Osteoblast (primary cell): Measurements from ENCODE around the gene SFTPA1. TPM values are rescaled to one million over a fixed set of nuclear protein-coding genes. Genes with fewer than 3 reads are reported as not detected.
A peak's percentile ranks its signal among the peaks of the same experiment; 100 is the strongest.
"Not testable (repeated sequence)": the region's sequence is repeated elsewhere in the genome, so short reads cannot be mapped to it uniquely, and the experiment has no call there.

Experiments
- DNase-seq: peaks from one replicate; pipeline ENCODE4 v3.0.0; 2011; ENCODE audit warnings: low spot score, mixed read lengths; ENCODE audit not compliant: insufficient read length; ENCODE audit errors: missing footprints
- H2AFZ ChIP-seq: 2 replicates; pipeline ENCODE4 v1.6.0; 2011; ENCODE audit warnings: mild to moderate bottlenecking, low read length
- H3K27ac ChIP-seq: 2 replicates; pipeline ENCODE4 v1.5.1; 2011; ENCODE audit warnings: mild to moderate bottlenecking, low read depth, low read length, moderate library complexity
- H3K27me3 ChIP-seq: 2 replicates; pipeline ENCODE4 v1.6.0; 2012; ENCODE audit warnings: mild to moderate bottlenecking, control low read depth, inconsistent platforms, low read length, moderate library complexity; ENCODE audit not compliant: insufficient read depth
- H3K36me3 ChIP-seq: 2 replicates; pipeline ENCODE4 v1.5.1; 2011; ENCODE audit warnings: mild to moderate bottlenecking, low read length, control low read depth, moderate library complexity; ENCODE audit not compliant: insufficient read depth
- H3K4me1 ChIP-seq: 2 replicates; pipeline ENCODE4 v1.5.1; 2011; ENCODE audit warnings: mild to moderate bottlenecking, low read length, control low read depth, moderate library complexity; ENCODE audit not compliant: insufficient read depth
- H3K4me2 ChIP-seq: 2 replicates; pipeline ENCODE4 v1.6.0; 2011; ENCODE audit warnings: mild to moderate bottlenecking, low read length; ENCODE audit not compliant: insufficient read depth
- H3K4me3 ChIP-seq: fragments of 200-600 bp; sonication (generic); 3 replicates; pipeline ENCODE4 v1.5.1; 2012; ENCODE audit warnings: mild to moderate bottlenecking, low read length, inconsistent platforms; ENCODE audit not compliant: insufficient read depth
- H3K79me2 ChIP-seq: 2 replicates; pipeline ENCODE4 v1.6.0; 2012; ENCODE audit warnings: mild to moderate bottlenecking, low read length, control low read depth, inconsistent platforms; ENCODE audit not compliant: insufficient read depth
- H3K9me3 ChIP-seq: 2 replicates; pipeline ENCODE4 v1.5.1; 2011; ENCODE audit warnings: low read depth, low read length, control low read depth
- H4K20me1 ChIP-seq: 2 replicates; pipeline ENCODE4 v1.6.0; 2012; ENCODE audit warnings: mild to moderate bottlenecking, low read length, control low read depth; ENCODE audit not compliant: insufficient read depth
- total RNA-seq: library from RNA; depleted of rRNA; stranded (reverse); fragments of >200 nt; gene quantifications from 2 replicates; pipeline ENCODE4 v1.2.3, GENCODE V29; 2012
- TF ChIP-seq, protein P1 (sequence below): IDR thresholded peaks from 2 replicates; pipeline ENCODE4 v1.5.1; 2011; ENCODE audit warnings: mild to moderate bottlenecking, low read depth, low read length, moderate library complexity; ENCODE audit errors: extremely low read depth

SFTPA1 gene
- total RNA-seq, 1 donor: not detected

DNA sequence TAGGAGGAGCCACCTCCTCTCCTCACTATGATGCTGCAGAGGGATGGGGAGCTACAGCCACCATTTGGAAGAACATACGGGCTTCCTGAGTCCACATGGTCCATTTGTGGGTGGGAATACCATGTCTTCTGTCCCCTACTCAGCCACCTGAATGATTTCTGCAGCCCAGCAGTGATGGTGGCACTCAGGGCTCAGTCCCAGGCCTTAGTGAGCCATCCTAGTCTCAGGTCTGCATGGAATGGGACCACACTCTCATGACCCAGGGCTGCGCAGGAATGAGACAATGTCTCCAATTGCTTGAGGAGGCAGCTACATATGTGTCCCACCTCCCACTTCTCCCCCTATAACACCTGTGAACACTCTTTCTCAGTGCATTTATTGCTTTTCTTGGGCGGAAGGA lies 4.8 kb downstream of the SFTPA1 start:
- no peak overlapping the region for H3K27ac ChIP-seq
- no peak overlapping the region for H2AFZ ChIP-seq
- H4K20me1 ChIP-seq: no peaks in the 10 kb centered on the region
- no peaks in the 10 kb centered on the region for H3K36me3 ChIP-seq
- no peaks in the 10 kb centered on the region for H3K9me3 ChIP-seq
- H3K79me2 ChIP-seq: no peaks in the 10 kb centered on the region
- no peak for DNase-seq
- TF ChIP-seq, protein P1, sequence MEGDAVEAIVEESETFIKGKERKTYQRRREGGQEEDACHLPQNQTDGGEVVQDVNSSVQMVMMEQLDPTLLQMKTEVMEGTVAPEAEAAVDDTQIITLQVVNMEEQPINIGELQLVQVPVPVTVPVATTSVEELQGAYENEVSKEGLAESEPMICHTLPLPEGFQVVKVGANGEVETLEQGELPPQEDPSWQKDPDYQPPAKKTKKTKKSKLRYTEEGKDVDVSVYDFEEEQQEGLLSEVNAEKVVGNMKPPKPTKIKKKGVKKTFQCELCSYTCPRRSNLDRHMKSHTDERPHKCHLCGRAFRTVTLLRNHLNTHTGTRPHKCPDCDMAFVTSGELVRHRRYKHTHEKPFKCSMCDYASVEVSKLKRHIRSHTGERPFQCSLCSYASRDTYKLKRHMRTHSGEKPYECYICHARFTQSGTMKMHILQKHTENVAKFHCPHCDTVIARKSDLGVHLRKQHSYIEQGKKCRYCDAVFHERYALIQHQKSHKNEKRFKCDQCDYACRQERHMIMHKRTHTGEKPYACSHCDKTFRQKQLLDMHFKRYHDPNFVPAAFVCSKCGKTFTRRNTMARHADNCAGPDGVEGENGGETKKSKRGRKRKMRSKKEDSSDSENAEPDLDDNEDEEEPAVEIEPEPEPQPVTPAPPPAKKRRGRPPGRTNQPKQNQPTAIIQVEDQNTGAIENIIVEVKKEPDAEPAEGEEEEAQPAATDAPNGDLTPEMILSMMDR: no peak
- no peak overlapping the region for H3K4me3 ChIP-seq
- H3K4me1 ChIP-seq: no peaks in the 10 kb centered on the region
- H3K27me3 ChIP-seq: peaks cover 29% of the 10 kb centered on the region
- no peak overlapping the region for H3K4me2 ChIP-seq

DNA sequence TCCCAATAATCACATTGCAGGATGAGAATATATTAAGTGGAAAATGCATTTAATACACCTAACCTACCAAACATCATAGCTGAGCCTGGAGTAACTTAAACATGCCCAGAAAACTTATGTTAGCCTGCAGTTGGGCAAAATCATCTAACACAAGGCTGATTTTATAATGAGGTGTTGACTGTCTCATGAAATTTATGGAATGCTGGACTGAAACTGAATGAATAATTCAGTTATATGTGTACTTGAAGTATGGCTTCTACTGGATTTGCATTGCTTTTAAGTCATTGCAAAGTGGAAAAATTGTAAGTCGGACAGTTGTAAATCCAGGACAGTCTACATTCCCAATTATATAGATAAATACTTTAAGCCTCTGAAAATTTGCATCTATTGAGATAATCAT lies 5.4 kb downstream of the SFTPA1 start:
- Histone ChIP-seq H3K4me3 (no peak overlapping the region), H3K9me3 (no peaks in the 10 kb centered on the region), H3K27ac (no peak overlapping the region), H3K36me3 (no peaks in the 10 kb centered on the region), H3K4me2 (no peak overlapping the region), H4K20me1 (no peaks in the 10 kb centered on the region), H3K27me3 (peaks cover 29% of the 10 kb centered on the region), H3K79me2 (no peaks in the 10 kb centered on the region), H2AFZ (no peak overlapping the region), H3K4me1 (no peaks in the 10 kb centered on the region)
- TF ChIP-seq, protein P1: no peak
- DNase-seq: peak; percentile 10

DNA sequence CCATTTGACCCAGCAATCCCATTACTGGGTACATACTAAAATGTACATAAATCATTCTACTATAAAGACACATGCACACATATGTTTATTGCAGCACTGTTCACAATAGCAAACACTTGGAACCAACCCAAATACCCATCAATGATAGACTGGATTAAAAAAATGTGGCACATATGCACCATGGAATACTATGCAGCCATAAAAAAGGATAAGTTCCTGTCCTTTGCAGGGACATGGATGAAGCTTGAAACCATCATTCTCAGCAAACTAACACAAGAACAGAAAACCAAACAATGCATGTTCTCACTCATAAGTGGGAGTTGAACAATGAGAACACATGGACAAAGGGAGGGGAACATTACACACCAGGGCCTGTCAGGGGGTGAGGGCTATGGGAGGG lies 12.9 kb downstream of the SFTPA1 start:
- H3K4me2 ChIP-seq, DNase-seq, H3K9me3 ChIP-seq, H3K79me2 ChIP-seq, H3K27ac ChIP-seq, H2AFZ ChIP-seq, H4K20me1 ChIP-seq, H3K4me3 ChIP-seq, H3K36me3 ChIP-seq, H3K4me1 ChIP-seq: not testable (repeated sequence)
- H3K27me3 ChIP-seq: peaks cover 12% of the 10 kb centered on the region

DNA sequence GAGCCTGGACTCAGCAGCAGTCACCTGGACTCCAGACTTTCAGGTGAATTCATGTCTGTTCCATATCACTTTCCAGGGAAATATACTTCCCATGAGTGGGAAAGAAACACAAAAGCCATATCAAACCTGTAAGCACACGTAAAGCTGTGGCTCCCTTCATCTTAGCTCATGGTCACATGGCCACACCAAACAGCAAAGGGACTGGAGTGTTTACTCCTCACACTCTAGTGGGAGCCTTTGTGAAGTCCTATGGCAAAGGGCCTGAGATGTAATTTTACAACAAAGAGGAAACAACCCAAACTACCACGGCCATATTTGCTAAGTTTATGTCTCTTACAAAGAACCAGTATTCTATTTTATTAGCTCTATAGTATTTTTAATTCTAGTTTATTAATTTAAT lies 16.3 kb downstream of the SFTPA1 start:
- H3K4me1 ChIP-seq: no peaks in the 10 kb centered on the region
- H3K9me3 ChIP-seq: peaks cover 3% of the 10 kb centered on the region
- no peak overlapping the region for H3K4me3 ChIP-seq
- no peak overlapping the region for H2AFZ ChIP-seq
- no peak overlapping the region for H3K4me2 ChIP-seq
- no peaks in the 10 kb centered on the region for H3K79me2 ChIP-seq
- H4K20me1 ChIP-seq: no peaks in the 10 kb centered on the region
- TF ChIP-seq, protein P1: no peak
- no peaks in the 10 kb centered on the region for H3K36me3 ChIP-seq
- no peak for DNase-seq
- H3K27me3 ChIP-seq: peaks cover 3% of the 10 kb centered on the region
- no peak overlapping the region for H3K27ac ChIP-seq
